ENCODE results near the gene OPN1SW. TPM values are rescaled to one million over a fixed set of nuclear protein-coding genes. Genes with fewer than 3 reads are reported as not detected.

Gene OPN1SW
- polyA plus RNA-seq, 1 experiment = not detected

GRCh38 chr7:128801003-128801402 is 25.4 kb upstream of the OPN1SW start:
- H3K27ac ChIP-seq (ENCODE audit: low read depth, low read length) = no peak overlapping the region
- no peak for DNase-seq (ENCODE audit: low read depth, low spot score)
- no peaks in the 10 kb centered on the region for H3K27me3 ChIP-seq (ENCODE audit: control insufficient read depth, insufficient read depth, low read length)
- TF ChIP-seq CTCF (IDR thresholded peaks at IDR 0.05; ENCODE audit: low read depth, low read length) = no peak
- H3K4me3 ChIP-seq (ENCODE audit: low read depth, low read length) = no peak overlapping the region
- CTCF ChIA-PET = interaction anchor here (0.7 kb wide), 1 partner anchor 21 kb away, joined by 3 read pairs; no protein-coding TSS in a partner anchor
- H3K9me3 ChIP-seq (ENCODE audit: control insufficient read depth, insufficient read depth, low read length) = no peaks in the 10 kb centered on the region
- POLR2A ChIA-PET = no interaction called here

- no peak for TF ChIP-seq CTCF (IDR thresholded peaks at IDR 0.05; ENCODE audit: low read depth, low read length)
- Histone ChIP-seq H3K27me3 (ENCODE audit: control insufficient read depth, insufficient read depth, low read length) (no peaks in the 10 kb centered on the region), H3K27ac (ENCODE audit: low read depth, low read length) (no peak overlapping the region), H3K4me3 (ENCODE audit: low read depth, low read length) (no peak overlapping the region), H3K9me3 (ENCODE audit: control insufficient read depth, insufficient read depth, low read length) (no peaks in the 10 kb centered on the region)
- DNase-seq (ENCODE audit: low read depth, low spot score) = no peak
- CTCF ChIA-PET = no interaction called here
- POLR2A ChIA-PET = no interaction called here
Observed at GRCh38 chr7:128800567-128800966, 25.0 kb upstream of the OPN1SW start.

- no peaks in the 10 kb centered on the region for H3K27me3 ChIP-seq (ENCODE audit: control insufficient read depth, insufficient read depth, low read length)
- TF ChIP-seq CTCF (IDR thresholded peaks at IDR 0.05; ENCODE audit: low read depth, low read length) = no peak
- CTCF ChIA-PET = no interaction called here
Observed at GRCh38 chr7:128799451-128799850, 23.9 kb upstream of the OPN1SW start.

GRCh38 chr7:128796327-128796726 is 20.7 kb upstream of the OPN1SW start:
- Histone ChIP-seq H3K4me3 (ENCODE audit: low read depth, low read length) (no peak overlapping the region), H3K9me3 (ENCODE audit: control insufficient read depth, insufficient read depth, low read length) (no peaks in the 10 kb centered on the region; the same call in 1 of the 2 replicates), H3K27me3 (ENCODE audit: control insufficient read depth, insufficient read depth, low read length) (no peaks in the 10 kb centered on the region), H3K27ac (ENCODE audit: low read depth, low read length) (no peak overlapping the region)
- TF ChIP-seq CTCF (IDR thresholded peaks at IDR 0.05; ENCODE audit: low read depth, low read length) = no peak
- POLR2A ChIA-PET = no interaction called here
- CTCF ChIA-PET = no interaction called here
- DNase-seq (ENCODE audit: low read depth, low spot score) = peak; percentile 39

More at GRCh38 chr7:128799451-128799850, 23.9 kb upstream of the OPN1SW start:
- no peak overlapping the region for H3K27ac ChIP-seq (ENCODE audit: low read depth, low read length)
- POLR2A ChIA-PET = no interaction called here
- no peak for DNase-seq (ENCODE audit: low read depth, low spot score)
- no peak overlapping the region for H3K4me3 ChIP-seq (ENCODE audit: low read depth, low read length)
- H3K9me3 ChIP-seq (ENCODE audit: control insufficient read depth, insufficient read depth, low read length) = no peaks in the 10 kb centered on the region

- Histone ChIP-seq H3K27me3 (ENCODE audit: control insufficient read depth, insufficient read depth, low read length) (peaks cover 4% of the 10 kb centered on the region), H3K4me3 (ENCODE audit: low read depth, low read length) (no peak overlapping the region), H3K9me3 (ENCODE audit: control insufficient read depth, insufficient read depth, low read length) (no peaks in the 10 kb centered on the region; the same call in 1 of the 2 replicates), H3K27ac (ENCODE audit: low read depth, low read length) (no peak overlapping the region)
- TF ChIP-seq CTCF (IDR thresholded peaks at IDR 0.05; ENCODE audit: low read depth, low read length) = no peak
- ChIA-PET POLR2A (no interaction called here), CTCF (no interaction called here)
- DNase-seq (ENCODE audit: low read depth, low spot score) = no peak
Observed at GRCh38 chr7:128795129-128795528, 19.5 kb upstream of the OPN1SW start.

Data from AG04450 (cell line).